Mucosa of stomach (tissue), 1 donor: ENCODE measurements around the gene ZNF185.
A peak's percentile ranks its signal among the peaks of the same experiment; 100 is the strongest.

Experiments
- H3K27me3 ChIP-seq: one replicate; pipeline ENCODE4 v1.7.0; 2013; ENCODE audit warnings: mild to moderate bottlenecking, low read length; ENCODE audit not compliant: control insufficient read depth, insufficient read depth
- H3K36me3 ChIP-seq: one replicate; pipeline ENCODE4 v1.7.0; 2013; ENCODE audit warnings: low read length; ENCODE audit not compliant: control insufficient read depth, insufficient read depth
- H3K4me1 ChIP-seq: one replicate; pipeline ENCODE4 v1.7.0; 2013; ENCODE audit warnings: mild to moderate bottlenecking, low read length; ENCODE audit not compliant: control insufficient read depth, insufficient read depth
- H3K4me3 ChIP-seq: one replicate; pipeline ENCODE4 v1.7.0; 2013; ENCODE audit warnings: low read length
- H3K9ac ChIP-seq: one replicate; pipeline ENCODE4 v1.7.0; 2013; ENCODE audit warnings: mild to moderate bottlenecking, low read length, moderate library complexity
- H3K9me3 ChIP-seq: one replicate; pipeline ENCODE4 v1.7.0; 2013; ENCODE audit warnings: mild to moderate bottlenecking, low read length, moderate library complexity; ENCODE audit not compliant: control insufficient read depth
- donor health status: Pancreatic carcinoma.

ZNF185 gene

DNA sequence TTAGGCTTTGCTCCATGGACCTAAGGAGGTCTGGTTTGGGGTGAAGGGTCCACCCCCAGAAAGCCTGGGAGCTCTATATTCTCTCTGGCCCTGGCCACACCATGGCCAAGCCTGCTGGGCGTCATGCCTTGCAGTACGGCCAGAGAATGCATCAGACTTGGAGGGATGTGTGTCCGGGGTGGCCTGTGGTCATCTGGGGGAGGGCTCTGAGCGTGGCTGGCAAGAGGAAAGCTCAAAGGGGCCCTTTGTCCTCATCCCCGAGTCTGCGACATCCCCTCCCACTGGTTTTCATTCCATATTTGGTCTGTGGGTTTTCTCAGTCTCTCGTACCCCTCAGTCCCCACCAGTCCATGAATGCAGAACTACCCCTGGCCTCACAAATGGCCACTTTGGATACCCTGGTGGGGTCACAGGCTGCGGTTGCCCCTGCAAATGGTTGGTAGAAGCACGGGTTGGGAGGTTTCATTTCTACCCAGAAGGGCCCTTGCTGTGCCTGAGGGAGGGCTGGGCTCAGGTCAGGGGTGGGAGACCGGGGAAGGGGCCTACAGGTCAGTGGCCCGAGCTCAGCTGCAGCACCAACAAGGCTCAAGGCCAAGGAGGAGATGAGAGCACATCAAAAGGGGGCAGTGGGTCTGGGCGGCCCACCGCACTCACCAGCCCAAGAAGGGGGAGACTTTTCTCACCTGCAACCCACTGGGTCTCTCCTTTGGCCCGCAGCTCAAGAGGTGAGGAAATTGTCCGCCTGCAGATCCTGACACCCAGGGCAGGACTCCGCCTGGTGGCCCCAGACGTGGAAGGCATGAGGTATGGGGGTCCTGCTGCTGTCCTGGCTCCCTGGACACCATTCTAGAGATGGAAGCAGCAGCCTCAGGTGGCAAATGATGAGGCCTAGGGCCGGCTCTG is 30.2 kb downstream of the ZNF185 start:
- Histone ChIP-seq H3K27me3 (no peaks in the 10 kb centered on the region), H3K9me3 (no peaks in the 10 kb centered on the region), H3K36me3 (no peaks in the 10 kb centered on the region), H3K4me3 (no peak overlapping the region), H3K9ac (no peak overlapping the region), H3K4me1 (peaks cover 12% of the 10 kb centered on the region)

DNA sequence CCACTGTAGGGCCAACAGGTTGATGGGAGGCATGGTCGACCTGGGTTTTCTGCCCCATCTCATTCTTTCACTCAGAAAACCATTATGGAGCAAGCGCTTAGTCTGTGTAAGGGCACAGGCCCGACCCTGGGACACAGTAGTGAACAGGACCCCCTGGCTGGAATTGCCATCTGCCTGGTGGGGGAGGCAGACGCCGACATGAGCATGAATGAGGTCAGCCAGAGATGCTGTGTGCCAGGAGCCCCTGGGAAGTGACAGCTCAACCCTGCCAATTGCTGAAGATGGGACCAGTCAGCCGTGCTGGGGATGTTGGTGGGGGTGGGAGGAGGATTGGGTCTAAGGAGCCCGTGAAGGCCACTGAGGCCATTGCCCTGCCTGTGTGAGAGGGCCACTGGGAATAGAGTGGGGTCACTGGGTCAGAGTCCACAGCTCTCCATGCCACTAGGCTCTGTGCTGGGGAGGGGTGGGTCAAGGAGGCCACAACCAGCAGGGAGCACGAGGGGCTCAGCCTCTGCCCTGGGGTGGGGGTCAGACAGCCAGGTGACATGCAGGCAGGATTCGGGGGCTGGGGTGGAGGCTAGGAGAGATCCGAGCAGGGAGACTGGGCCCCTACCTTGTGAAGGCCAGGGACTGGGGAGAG is 31.0 kb downstream of the ZNF185 start:
- H3K36me3 ChIP-seq = no peaks in the 10 kb centered on the region
- no peaks in the 10 kb centered on the region for H3K9me3 ChIP-seq
- no peak overlapping the region for H3K9ac ChIP-seq
- peaks cover 12% of the 10 kb centered on the region for H3K4me1 ChIP-seq
- H3K27me3 ChIP-seq = no peaks in the 10 kb centered on the region
- H3K4me3 ChIP-seq = no peak overlapping the region

DNA sequence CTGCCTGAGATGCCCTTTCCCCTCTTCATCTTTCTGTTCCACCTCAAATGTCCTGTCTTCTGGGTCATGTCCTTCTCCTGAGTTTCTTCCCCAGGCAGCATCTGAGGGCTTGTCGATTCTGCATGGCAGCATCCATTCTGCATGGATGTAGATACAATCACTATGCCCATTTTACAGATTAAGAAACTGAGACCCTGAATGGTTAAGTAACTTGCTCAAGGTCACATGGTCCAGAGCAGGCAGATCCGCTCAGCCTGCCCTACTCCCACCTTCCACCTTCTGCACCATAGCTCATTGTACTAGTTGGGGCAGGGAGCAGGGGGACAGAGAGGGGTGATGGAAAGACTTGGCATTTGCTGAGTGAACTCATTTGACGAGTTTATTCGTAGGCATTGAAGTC is 32.0 kb downstream of the ZNF185 start:
- Histone ChIP-seq H3K9ac (no peak overlapping the region), H3K4me3 (no peak overlapping the region), H3K4me1 (peaks cover 12% of the 10 kb centered on the region), H3K36me3 (no peaks in the 10 kb centered on the region), H3K27me3 (no peaks in the 10 kb centered on the region), H3K9me3 (no peaks in the 10 kb centered on the region)

DNA sequence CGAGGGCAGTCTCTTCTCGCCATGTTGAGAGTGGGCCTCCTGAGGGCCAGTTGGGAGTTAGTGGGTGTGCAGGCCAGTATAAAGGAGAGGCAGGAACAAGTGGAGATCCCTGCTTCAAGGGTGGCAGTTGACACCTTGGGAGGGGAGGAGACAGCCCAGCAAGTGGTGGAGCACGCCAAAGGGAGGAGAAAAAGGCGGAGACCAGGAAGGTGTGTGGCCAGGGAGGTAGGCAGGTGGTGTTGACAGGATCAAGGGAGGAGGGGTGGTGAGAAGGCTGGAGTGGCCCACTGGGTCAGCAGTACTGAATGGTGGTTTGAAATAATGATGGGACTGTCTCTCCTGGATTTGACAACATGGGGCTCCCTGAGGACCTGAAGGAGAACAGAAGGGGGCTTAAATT is 32.6 kb downstream of the ZNF185 start:
- H3K27me3 ChIP-seq = no peaks in the 10 kb centered on the region
- no peaks in the 10 kb centered on the region for H3K36me3 ChIP-seq
- no peaks in the 10 kb centered on the region for H3K9me3 ChIP-seq
- no peak overlapping the region for H3K9ac ChIP-seq
- peaks cover 11% of the 10 kb centered on the region for H3K4me1 ChIP-seq
- H3K4me3 ChIP-seq = no peak overlapping the region

DNA sequence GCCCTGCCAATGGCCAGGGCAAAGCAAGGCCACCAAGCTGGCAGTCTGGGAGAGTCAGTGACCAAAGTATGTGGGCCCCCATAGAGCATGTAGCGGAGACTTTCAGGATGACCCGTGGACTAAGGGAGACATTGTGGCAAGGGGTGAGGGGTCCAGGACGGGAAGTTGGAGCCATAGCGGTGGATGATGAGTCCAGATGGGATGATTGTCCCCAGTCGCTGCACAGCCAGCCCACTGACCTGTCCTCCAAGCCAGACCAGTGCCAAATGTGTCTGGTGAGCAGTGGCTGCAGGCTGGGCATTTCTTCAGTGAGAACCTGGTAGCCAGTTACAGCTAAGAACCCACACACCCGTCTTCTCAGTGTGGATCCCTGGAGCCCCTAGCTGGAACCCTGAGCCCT is 34.3 kb downstream of the ZNF185 start:
- H3K36me3 ChIP-seq = no peaks in the 10 kb centered on the region
- H3K27me3 ChIP-seq = no peaks in the 10 kb centered on the region
- H3K4me1 ChIP-seq = no peaks in the 10 kb centered on the region
- H3K9ac ChIP-seq = no peak overlapping the region
- H3K9me3 ChIP-seq = no peaks in the 10 kb centered on the region
- H3K4me3 ChIP-seq = no peak overlapping the region

DNA sequence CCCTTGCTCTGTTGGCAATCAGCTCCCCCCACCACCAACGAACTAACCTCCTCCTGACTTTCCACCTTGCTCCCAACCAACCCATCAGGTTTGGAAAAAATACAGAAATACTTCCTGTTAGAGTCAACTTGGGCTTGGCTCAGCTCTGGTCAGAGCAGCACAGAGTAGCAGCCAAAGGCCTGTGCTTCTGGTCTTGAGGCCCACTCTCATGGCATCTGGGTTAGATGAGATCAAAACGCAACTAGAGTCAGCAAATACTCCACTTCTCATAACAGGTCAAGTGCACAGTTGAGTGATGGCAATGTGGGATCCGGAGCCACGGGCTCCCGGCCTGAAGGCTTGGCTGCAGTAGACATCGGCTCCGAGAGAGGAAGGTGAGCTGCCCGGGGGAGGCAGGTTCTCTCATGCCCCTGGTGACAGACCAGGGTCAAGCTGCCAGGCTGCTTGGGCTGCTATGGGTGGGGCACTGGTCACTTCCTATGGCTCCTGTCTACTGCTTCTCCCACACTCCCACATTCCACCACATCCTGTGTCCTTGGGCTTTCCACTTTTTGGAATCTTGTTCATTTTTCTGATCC is 34.8 kb downstream of the ZNF185 start:
- Histone ChIP-seq H3K4me1 (no peaks in the 10 kb centered on the region), H3K9me3 (no peaks in the 10 kb centered on the region), H3K36me3 (no peaks in the 10 kb centered on the region), H3K27me3 (no peaks in the 10 kb centered on the region), H3K9ac (no peak overlapping the region), H3K4me3 (no peak overlapping the region)

DNA sequence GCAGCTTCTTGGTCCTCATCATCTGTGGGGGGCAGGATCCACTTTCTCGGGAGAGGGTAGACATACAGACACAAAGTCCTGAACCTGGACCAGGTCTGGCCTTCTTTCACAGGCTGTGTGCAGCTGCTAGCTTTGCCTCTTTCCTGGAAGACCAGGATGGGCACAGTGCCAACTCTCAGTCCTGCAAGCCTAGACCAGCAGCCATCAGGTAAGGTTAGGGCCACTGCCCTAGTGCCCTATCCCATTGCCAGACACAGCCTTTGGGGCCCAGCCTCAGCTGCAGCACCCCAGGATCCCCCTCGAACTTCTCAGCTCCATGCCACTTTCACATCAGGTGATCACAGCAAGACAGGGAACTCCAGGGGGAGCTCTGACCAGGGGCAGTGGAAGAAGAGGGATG is 38.4 kb downstream of the ZNF185 start:
- Histone ChIP-seq H3K27me3 (no peaks in the 10 kb centered on the region), H3K4me3 (no peak overlapping the region), H3K9ac (no peak overlapping the region), H3K4me1 (peaks cover 6% of the 10 kb centered on the region), H3K9me3 (no peaks in the 10 kb centered on the region), H3K36me3 (no peaks in the 10 kb centered on the region)

DNA sequence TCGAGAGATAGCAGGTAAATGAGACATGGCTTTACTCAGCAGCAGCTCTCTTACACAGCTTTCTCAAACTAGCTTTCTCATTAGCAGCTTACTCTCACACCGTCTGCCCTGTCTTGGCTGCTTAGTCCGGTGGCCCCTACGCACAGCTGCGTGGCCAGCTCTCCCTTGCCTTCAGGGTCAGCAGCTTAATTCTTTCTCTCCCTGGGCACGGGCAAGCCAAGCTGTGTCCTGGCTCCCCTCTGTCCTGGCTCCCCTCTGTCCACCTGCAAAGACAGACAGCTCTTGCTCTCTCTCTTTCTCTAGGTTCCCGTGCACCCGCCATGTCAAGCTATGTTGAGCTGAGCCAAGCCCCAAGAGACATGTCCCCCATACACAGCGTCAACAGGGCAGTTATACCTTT is 39.4 kb downstream of the ZNF185 start:
- peaks cover 9% of the 10 kb centered on the region for H3K4me1 ChIP-seq
- H3K9ac ChIP-seq = no peak overlapping the region
- no peak overlapping the region for H3K4me3 ChIP-seq
- H3K9me3 ChIP-seq = no peaks in the 10 kb centered on the region
- H3K27me3 ChIP-seq = no peaks in the 10 kb centered on the region
- H3K36me3 ChIP-seq = no peaks in the 10 kb centered on the region

DNA sequence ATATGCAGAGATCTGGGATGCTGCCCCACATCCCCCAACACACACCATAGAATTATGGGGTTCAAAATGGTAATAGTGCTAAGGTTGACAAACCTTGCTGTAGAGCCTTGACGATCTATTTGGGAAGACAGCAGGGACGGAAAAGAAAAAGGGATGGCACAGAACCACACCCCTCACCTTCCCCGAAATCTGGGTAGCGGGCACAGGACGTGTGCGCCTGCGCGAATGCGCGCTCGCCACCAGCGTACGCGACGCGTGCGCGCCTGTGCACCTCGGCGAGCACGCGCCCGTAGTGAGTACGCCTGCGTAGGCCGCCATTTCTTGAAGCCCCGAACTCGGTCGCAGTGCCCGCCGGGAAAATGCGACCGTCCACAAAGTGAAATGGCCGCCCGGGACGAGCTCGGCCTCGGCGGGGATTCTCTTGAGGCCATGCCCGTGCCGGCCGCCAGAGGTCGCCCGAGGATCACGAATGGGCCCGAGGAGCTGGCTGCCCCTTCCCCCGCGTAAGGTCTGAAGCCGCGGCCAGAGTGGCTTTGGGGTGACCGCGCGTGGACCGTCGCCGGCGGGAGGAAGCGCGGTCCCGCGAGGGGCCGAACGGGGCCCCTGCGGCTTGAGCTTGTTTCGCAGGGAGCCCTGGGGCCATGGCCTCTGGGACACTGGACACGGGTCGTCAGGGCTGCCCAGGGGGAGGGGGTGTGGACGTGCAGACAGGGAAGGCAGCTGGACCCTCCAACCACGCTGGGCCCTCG is 43.6 kb downstream of the ZNF185 start:
- Histone ChIP-seq H3K9me3 (no peaks in the 10 kb centered on the region), H3K27me3 (no peaks in the 10 kb centered on the region), H3K4me1 (peaks cover 11% of the 10 kb centered on the region), H3K4me3 (peak overlapping the region; percentile 63), H3K36me3 (no peaks in the 10 kb centered on the region), H3K9ac (peak overlapping the region; percentile 73)

DNA sequence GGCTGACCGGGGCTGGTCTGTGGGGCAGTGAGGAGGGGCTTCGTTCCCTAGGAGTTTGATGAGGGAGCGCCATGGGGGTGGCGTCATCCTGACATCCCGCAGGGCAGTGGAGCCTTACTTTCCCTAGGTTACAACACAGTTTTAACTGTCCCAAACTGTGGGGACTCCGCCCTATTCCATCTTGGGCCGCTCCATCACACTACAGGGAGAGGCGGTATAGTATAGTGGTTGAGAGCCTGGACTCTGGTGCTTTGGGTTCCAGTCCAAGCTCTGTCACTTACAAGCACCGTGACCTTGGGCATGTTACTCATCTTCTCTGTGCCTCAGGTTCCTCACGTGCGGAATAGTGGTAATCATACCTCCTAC is 44.2 kb downstream of the ZNF185 start:
- no peaks in the 10 kb centered on the region for H3K9me3 ChIP-seq
- H3K36me3 ChIP-seq = no peaks in the 10 kb centered on the region
- peak overlapping the region; percentile 63 for H3K4me3 ChIP-seq
- no peaks in the 10 kb centered on the region for H3K27me3 ChIP-seq
- H3K4me1 ChIP-seq = peaks cover 11% of the 10 kb centered on the region
- peak overlapping the region; percentile 73 for H3K9ac ChIP-seq

DNA sequence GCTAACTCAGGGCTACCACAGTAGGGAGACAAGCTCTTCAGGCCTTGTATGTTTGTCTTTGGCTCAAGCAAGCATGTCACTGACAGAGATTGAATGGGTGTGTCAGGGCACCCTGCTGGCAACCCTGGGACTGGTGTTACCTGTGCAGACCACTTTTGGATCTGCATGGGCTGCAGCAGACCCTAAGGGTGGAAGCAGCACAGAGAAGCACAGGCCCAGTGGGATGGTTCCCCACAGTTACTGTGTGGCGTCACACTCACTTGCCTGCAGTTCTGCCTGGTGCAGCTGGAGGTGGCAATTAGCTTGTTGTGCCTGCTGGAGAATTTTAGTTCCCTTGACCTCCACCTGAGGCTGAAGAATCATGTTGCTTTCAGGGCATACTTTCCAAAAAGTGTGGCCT is 46.0 kb downstream of the ZNF185 start:
- Histone ChIP-seq H3K27me3 (no peaks in the 10 kb centered on the region), H3K36me3 (no peaks in the 10 kb centered on the region), H3K4me1 (peaks cover 11% of the 10 kb centered on the region), H3K9me3 (no peaks in the 10 kb centered on the region), H3K9ac (no peak overlapping the region), H3K4me3 (no peak overlapping the region)
